T-cell (primary cell): ENCODE data around the gene PLEKHM3. TPM values are rescaled to one million over a fixed set of nuclear protein-coding genes. Genes with fewer than 3 reads are reported as not detected.

ENCODE experiments used
- ATAC-seq, 4 experiments: fragments of 200-7000 bp in 3 of 4; fragments of 150-1000 bp in 1 of 4; cut with Tn5 transposase; replicated peaks in 1 of 4; 1 replicate in 3 of 4; 2 replicates in 1 of 4; pipeline ENCODE4 v1.10.0; 2021; ENCODE audit warnings: moderate library complexity in 3 of 4, mild to moderate bottlenecking in 2 of 4, moderate number of reproducible peaks in 1 of 4
- CTCF ChIA-PET, 2 donors: fragments of 300-600 bp; sonication (Branson Sonifier 250); formaldehyde crosslinking; loops; one replicate each; lab custom pipeline; 2022; ENCODE audit warnings: antibody characterized with exemption in 2 of 2; lab: Charles Lee
- POLR2A ChIA-PET, 2 donors: fragments of 300-600 bp; sonication (Branson Sonifier 250); formaldehyde crosslinking; loops; one replicate each; lab custom pipeline; 2022; ENCODE audit warnings: antibody characterized with exemption in 2 of 2; lab: Charles Lee
- DNase-seq, 35 experiments: peaks; one replicate each; pipeline versions ENCODE4 v3.0.0 to v3.0.0-alpha.2; 2013 to 2023
- H3K27ac ChIP-seq: one replicate; pipeline ENCODE4 v1.5.1; 2013; ENCODE audit warnings: low read length
- H3K27me3 ChIP-seq, 2 experiments: replicated peaks in 1 of 2; 1 replicate in 1 of 2; 2 replicates in 1 of 2; pipeline versions ENCODE4 v1.6.1 to v1.7.0; 2013; ENCODE audit warnings: low read length in 1 of 2, mixed read lengths in 1 of 2; ENCODE audit not compliant: control insufficient read depth in 2 of 2, insufficient read depth in 2 of 2; ENCODE audit errors: extremely low read depth in 1 of 2
- H3K36me3 ChIP-seq, 2 donors: 1 replicate in 1 of 2; 2 replicates in 1 of 2; pipeline versions ENCODE4 v1.6.1 to v1.7.0; 2013; ENCODE audit warnings: low read length in 1 of 2; ENCODE audit not compliant: control insufficient read depth in 2 of 2, insufficient read depth in 1 of 2; ENCODE audit errors: extremely low read depth in 1 of 2
- H3K4me1 ChIP-seq, 2 experiments: 1 replicate in 1 of 2; 2 replicates in 1 of 2; pipeline versions ENCODE4 v1.6.1 to v1.7.0; 2013; ENCODE audit warnings: low read length in 2 of 2, mixed read lengths in 1 of 2; ENCODE audit not compliant: insufficient read depth in 2 of 2, control insufficient read depth in 1 of 2; ENCODE audit errors: extremely low read depth in 1 of 2
- H3K4me3 ChIP-seq, 2 donors: 1 replicate in 1 of 2; 2 replicates in 1 of 2; pipeline versions ENCODE4 v1.5.1 to v1.7.0; 2013; ENCODE audit warnings: mild to moderate bottlenecking in 2 of 2, low read length in 1 of 2, moderate library complexity in 1 of 2; ENCODE audit not compliant: control insufficient read depth in 1 of 2; ENCODE audit errors: extremely low read depth in 1 of 2
- H3K9me3 ChIP-seq: 2 replicates; pipeline ENCODE4 v1.7.0; 2013
- H3K27ac Mint-ChIP-seq, 2 donors: one replicate each; pipeline ENCODE4 v1.8.0; 2020 to 2021; ENCODE audit warnings: mild to moderate bottlenecking in 2 of 2, mixed read lengths in 2 of 2
- H3K27me3 Mint-ChIP-seq, 2 donors: one replicate each; pipeline ENCODE4 v1.8.0; 2021 to 2022; ENCODE audit warnings: mixed read lengths in 2 of 2
- H3K36me3 Mint-ChIP-seq: one replicate; pipeline ENCODE4 v1.8.0; 2021; ENCODE audit warnings: mixed read lengths
- H3K4me1 Mint-ChIP-seq, 3 donors: one replicate each; pipeline ENCODE4 v1.8.0; 2020 to 2022; ENCODE audit warnings: mixed read lengths in 3 of 3, mild to moderate bottlenecking in 1 of 3
- H3K4me3 Mint-ChIP-seq, 3 donors: one replicate each; pipeline ENCODE4 v1.8.0; 2020 to 2022; ENCODE audit warnings: mild to moderate bottlenecking in 3 of 3, mixed read lengths in 3 of 3, moderate library complexity in 3 of 3
- H3K9me3 Mint-ChIP-seq, 3 donors: one replicate each; pipeline ENCODE4 v1.8.0; 2020 to 2022; ENCODE audit warnings: mixed read lengths in 3 of 3
- WGBS: methylation state at CpG from one replicate; pipeline ENCODE4 v1.1.5; 2013; ENCODE audit warnings: missing lambda C conversion rate; ENCODE audit not compliant: insufficient coverage; 5-methylcytosine and 5-hydroxymethylcytosine counted together
- total RNA-seq, 35 experiments: library from RNA in 6 of 35; stranded (reverse) in 6 of 35; fragments of 120-200 nt in 1 of 35; gene quantifications; one replicate each; pipeline versions ENCODE4 v1.2.1 to v1.2.4 and lab custom pipeline; 2013 to 2026

Gene PLEKHM3
- total RNA-seq, 5 donors from 2014 or later (not counting 1 experiment from before 2014, with no cell fraction given) = 12.3 to 18.1 (median 13.9) TPM

GRCh38 chr2:208064220-208064961, 39.1 kb upstream of the PLEKHM3 start:
- ATAC-seq (no peak), DNase-seq (no peak)
- H3K4me1 Mint-ChIP-seq = no peaks in the 10 kb centered on the region
- CTCF ChIA-PET = interaction anchor here (0.6 to 0.7 kb wide), 3 partner anchors 47 to 94 kb away, joined by 3 to 8 read pairs (median 4); no protein-coding TSS in a partner anchor
- no peak overlapping the region for H3K27ac Mint-ChIP-seq
- H3K27ac ChIP-seq = no peak overlapping the region
- no peaks in the 10 kb centered on the region for H3K9me3 Mint-ChIP-seq
- POLR2A ChIA-PET = no interaction called here
- no peaks in the 10 kb centered on the region for H3K27me3 ChIP-seq
- no peak overlapping the region for H3K4me3 ChIP-seq
- no peaks in the 10 kb centered on the region for H3K36me3 ChIP-seq
- no peaks in the 10 kb centered on the region for H3K9me3 ChIP-seq
- no peaks in the 10 kb centered on the region for H3K36me3 Mint-ChIP-seq
- no peaks in the 10 kb centered on the region for H3K4me1 ChIP-seq
- no peak overlapping the region for H3K4me3 Mint-ChIP-seq
- WGBS = 62% methylated on average over 3 of the region's 8 CpGs
- H3K27me3 Mint-ChIP-seq = peaks cover 6 to 9% of the 10 kb centered on the region in 2 donors

GRCh38 chr2:208062961-208063360, 37.6 kb upstream of the PLEKHM3 start:
- Mint-ChIP-seq H3K4me1 (no peaks in the 10 kb centered on the region), H3K27me3 (peaks cover 6 to 9% of the 10 kb centered on the region in 2 donors), H3K9me3 (no peaks in the 10 kb centered on the region), H3K36me3 (no peaks in the 10 kb centered on the region), H3K27ac (no peak overlapping the region), H3K4me3 (no peak overlapping the region)
- no peak overlapping the region for H3K4me3 ChIP-seq
- H3K27ac ChIP-seq = no peak overlapping the region
- no peaks in the 10 kb centered on the region for H3K36me3 ChIP-seq
- no peaks in the 10 kb centered on the region for H3K9me3 ChIP-seq
- H3K27me3 ChIP-seq = no peaks in the 10 kb centered on the region
- H3K4me1 ChIP-seq = no peaks in the 10 kb centered on the region
- ChIA-PET CTCF (interaction anchor here in 1 of 2 donors (0.6 kb wide), 1 partner anchor 40 kb away, joined by 5 read pairs; no protein-coding TSS in a partner anchor), POLR2A (no interaction called here)
- no CpG with 5 or more reads among the region's 2 CpGs for WGBS
- ATAC-seq = no peak
- DNase-seq = no peak

GRCh38 chr2:208062113-208062512, 36.8 kb upstream of the PLEKHM3 start:
- no peaks in the 10 kb centered on the region for H3K36me3 Mint-ChIP-seq
- no peak overlapping the region for H3K27ac Mint-ChIP-seq
- H3K4me3 Mint-ChIP-seq = no peak overlapping the region
- peaks cover 6 to 9% of the 10 kb centered on the region in 2 donors for H3K27me3 Mint-ChIP-seq
- H3K9me3 ChIP-seq = no peaks in the 10 kb centered on the region
- POLR2A ChIA-PET = no interaction called here
- H3K4me1 Mint-ChIP-seq = no peaks in the 10 kb centered on the region
- no peaks in the 10 kb centered on the region for H3K4me1 ChIP-seq
- CTCF ChIA-PET = no interaction called here
- no CpG with 5 or more reads among the region's 4 CpGs for WGBS
- no peak overlapping the region for H3K4me3 ChIP-seq
- H3K27ac ChIP-seq = no peak overlapping the region
- no peaks in the 10 kb centered on the region for H3K9me3 Mint-ChIP-seq
- no peaks in the 10 kb centered on the region for H3K27me3 ChIP-seq
- ATAC-seq (no peak), DNase-seq (peak in 5 of 35 experiments; percentile 3 to 42 (median 5))
- no peaks in the 10 kb centered on the region for H3K36me3 ChIP-seq

GRCh38 chr2:208057108-208057507, 31.8 kb upstream of the PLEKHM3 start:
- POLR2A ChIA-PET = no interaction called here
- no peaks in the 10 kb centered on the region for H3K36me3 ChIP-seq
- Mint-ChIP-seq H3K27ac (no peak overlapping the region), H3K27me3 (peaks cover 9% of the 10 kb centered on the region in 2 donors), H3K36me3 (no peaks in the 10 kb centered on the region), H3K4me1 (no peaks in the 10 kb centered on the region), H3K9me3 (no peaks in the 10 kb centered on the region), H3K4me3 (no peak overlapping the region)
- no peak overlapping the region for H3K27ac ChIP-seq
- no peaks in the 10 kb centered on the region for H3K4me1 ChIP-seq
- DNase-seq (no peak), ATAC-seq (no peak)
- peaks cover 0 to 4% of the 10 kb centered on the region in 2 experiments for H3K27me3 ChIP-seq
- CTCF ChIA-PET = no interaction called here
- no CpG with 5 or more reads among the region's 1 CpG for WGBS
- no peak overlapping the region for H3K4me3 ChIP-seq
- H3K9me3 ChIP-seq = no peaks in the 10 kb centered on the region

- peaks cover 0 to 8% of the 10 kb centered on the region in 2 experiments for H3K27me3 ChIP-seq
- ChIA-PET CTCF (no interaction called here), POLR2A (no interaction called here)
- WGBS = no CpG with 5 or more reads among the region's 2 CpGs
- no peak overlapping the region for H3K4me3 ChIP-seq
- H3K36me3 ChIP-seq = no peaks in the 10 kb centered on the region
- Mint-ChIP-seq H3K27me3 (peaks cover 4 to 18% of the 10 kb centered on the region in 2 donors), H3K36me3 (no peaks in the 10 kb centered on the region), H3K4me3 (no peak overlapping the region), H3K4me1 (no peaks in the 10 kb centered on the region), H3K9me3 (no peaks in the 10 kb centered on the region), H3K27ac (no peak overlapping the region)
- ATAC-seq = no peak
- no peak overlapping the region for H3K27ac ChIP-seq
- H3K9me3 ChIP-seq = no peaks in the 10 kb centered on the region
- H3K4me1 ChIP-seq = no peaks in the 10 kb centered on the region
- no peak for DNase-seq
Observed at GRCh38 chr2:208049441-208049840, 24.1 kb upstream of the PLEKHM3 start.

- Histone ChIP-seq H3K4me1 (no peaks in the 10 kb centered on the region), H3K27ac (no peak overlapping the region), H3K9me3 (no peaks in the 10 kb centered on the region), H3K36me3 (no peaks in the 10 kb centered on the region), H3K4me3 (no peak overlapping the region), H3K27me3 (peaks cover 0 to 8% of the 10 kb centered on the region in 2 experiments)
- Mint-ChIP-seq H3K4me1 (no peaks in the 10 kb centered on the region), H3K36me3 (no peaks in the 10 kb centered on the region), H3K27ac (no peak overlapping the region), H3K9me3 (no peaks in the 10 kb centered on the region), H3K4me3 (no peak overlapping the region), H3K27me3 (peaks cover 4 to 18% of the 10 kb centered on the region in 2 donors)
- ChIA-PET CTCF (interaction anchor here in 1 of 2 donors (0.5 kb wide), 1 partner anchor 21 kb away, joined by 4 read pairs; no protein-coding TSS in a partner anchor), POLR2A (no interaction called here)
- no peak for ATAC-seq
- no peak for DNase-seq
- whole genome bisulfite sequencing = 100% methylated on average over 1 of the region's 4 CpGs
Observed at GRCh38 chr2:208049006-208049405, 23.7 kb upstream of the PLEKHM3 start.
